Measurements from ENCODE around the gene BTAF1. TPM values are rescaled to one million over a fixed set of nuclear protein-coding genes. Genes with fewer than 3 reads are reported as not detected.

BTAF1 gene
- total RNA-seq, 4 donors from 2014 or later: 43.2 to 55.0 (median 46.1) TPM

DNA sequence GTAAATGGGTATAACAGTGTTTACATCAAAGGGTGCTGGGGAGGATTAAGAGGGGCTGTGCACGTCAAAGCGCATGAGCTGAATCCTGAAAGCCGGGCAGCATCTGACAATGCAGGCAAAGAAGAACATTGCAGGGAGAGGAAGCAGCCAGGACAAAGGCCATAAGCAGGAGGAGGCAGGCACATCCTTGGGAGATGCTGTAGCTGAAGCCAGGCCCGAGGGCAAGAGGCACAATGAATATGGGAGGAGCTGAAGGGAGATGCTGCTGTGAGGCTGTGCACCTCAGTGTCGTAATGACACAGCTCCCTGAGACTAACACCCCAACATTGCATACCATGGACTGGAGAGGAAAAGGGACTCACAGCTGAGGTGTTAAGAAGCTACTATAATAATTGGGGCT lies 129.2 kb downstream of the BTAF1 start:
- TF ChIP-seq, protein P1, sequence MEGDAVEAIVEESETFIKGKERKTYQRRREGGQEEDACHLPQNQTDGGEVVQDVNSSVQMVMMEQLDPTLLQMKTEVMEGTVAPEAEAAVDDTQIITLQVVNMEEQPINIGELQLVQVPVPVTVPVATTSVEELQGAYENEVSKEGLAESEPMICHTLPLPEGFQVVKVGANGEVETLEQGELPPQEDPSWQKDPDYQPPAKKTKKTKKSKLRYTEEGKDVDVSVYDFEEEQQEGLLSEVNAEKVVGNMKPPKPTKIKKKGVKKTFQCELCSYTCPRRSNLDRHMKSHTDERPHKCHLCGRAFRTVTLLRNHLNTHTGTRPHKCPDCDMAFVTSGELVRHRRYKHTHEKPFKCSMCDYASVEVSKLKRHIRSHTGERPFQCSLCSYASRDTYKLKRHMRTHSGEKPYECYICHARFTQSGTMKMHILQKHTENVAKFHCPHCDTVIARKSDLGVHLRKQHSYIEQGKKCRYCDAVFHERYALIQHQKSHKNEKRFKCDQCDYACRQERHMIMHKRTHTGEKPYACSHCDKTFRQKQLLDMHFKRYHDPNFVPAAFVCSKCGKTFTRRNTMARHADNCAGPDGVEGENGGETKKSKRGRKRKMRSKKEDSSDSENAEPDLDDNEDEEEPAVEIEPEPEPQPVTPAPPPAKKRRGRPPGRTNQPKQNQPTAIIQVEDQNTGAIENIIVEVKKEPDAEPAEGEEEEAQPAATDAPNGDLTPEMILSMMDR (IDR thresholded peaks at IDR 0.05; ENCODE audit: low read depth): no peak

DNA sequence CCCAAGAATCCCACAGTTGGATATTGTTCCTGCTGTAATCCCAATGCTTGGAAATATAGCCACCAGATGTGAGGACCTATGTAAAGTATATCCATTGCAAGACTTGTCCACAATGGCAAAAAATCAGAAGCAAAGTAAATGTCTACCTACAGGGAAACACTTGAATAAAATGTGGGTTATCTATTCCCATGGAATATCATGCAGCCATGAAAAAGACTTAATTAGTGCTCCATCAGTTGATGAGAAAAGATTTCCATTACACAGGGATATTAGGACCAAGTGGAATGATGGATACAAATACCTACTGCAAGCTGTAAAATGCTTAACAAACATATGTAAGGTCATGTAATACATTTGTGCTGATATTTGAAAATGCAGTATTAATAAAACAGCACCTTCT lies 131.2 kb downstream of the BTAF1 start:
- TF ChIP-seq, protein P1 (IDR thresholded peaks at IDR 0.05; ENCODE audit: low read depth): no peak

DNA sequence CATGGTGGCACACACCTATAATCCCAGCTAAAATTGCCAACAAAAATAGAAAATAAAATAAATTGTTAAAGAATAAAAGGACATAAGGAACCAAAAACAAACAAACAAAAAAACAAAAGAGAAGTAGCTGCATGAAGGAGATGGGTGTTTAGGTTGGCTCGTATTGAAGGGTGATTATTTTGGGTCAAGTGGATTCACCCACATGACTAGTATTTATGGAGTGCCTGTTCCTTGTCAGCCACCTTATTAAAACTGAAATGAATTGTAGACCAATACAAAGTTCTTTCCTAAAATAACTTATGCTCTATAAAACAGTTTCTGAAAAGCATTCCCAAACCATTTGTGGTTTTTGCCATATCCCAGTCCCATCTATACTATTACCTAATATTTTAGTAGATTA lies 138.7 kb downstream of the BTAF1 start:
- TF ChIP-seq, protein P1 (IDR thresholded peaks at IDR 0.05; ENCODE audit: low read depth): no peak

DNA sequence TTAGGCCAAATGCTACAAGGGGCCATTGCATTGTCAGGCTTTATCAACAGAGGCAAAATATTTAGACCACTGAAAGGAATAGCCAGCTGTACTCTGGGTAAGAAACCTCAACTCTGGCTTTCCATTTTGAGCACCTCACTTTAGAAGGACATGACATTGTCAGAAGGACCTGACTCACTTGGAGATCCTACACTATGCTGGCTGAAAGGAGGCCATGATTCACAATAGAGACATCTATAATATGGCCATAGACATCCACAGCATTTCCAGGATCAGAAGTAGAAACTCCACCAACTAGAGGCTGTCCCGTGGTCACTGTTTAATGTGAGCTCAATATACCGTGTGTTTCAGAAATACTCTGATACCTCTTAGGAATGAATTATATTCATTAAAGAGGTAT lies 140.9 kb downstream of the BTAF1 start:
- TF ChIP-seq, protein P1 (IDR thresholded peaks at IDR 0.05; ENCODE audit: low read depth): no peak

DNA sequence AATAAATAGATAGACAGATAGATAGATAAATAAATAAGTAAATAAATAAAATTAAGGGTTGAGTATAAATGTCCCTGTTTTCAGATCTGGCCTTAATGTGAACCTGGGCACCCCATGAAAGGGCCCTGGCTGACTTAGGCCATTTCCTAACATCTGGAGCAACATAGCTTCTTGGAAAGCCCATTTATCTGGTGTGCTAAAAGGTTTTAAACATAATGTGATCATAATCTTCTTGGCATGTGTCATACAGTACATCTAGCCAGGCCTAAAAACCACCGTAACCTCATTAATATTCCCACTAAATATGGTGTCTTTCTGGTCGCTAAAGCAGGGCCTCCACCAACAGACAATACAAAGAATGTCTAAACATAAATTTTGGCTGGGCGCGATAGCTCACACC lies 142.8 kb downstream of the BTAF1 start:
- TF ChIP-seq, protein P1 (IDR thresholded peaks at IDR 0.05; ENCODE audit: low read depth): no peak

DNA sequence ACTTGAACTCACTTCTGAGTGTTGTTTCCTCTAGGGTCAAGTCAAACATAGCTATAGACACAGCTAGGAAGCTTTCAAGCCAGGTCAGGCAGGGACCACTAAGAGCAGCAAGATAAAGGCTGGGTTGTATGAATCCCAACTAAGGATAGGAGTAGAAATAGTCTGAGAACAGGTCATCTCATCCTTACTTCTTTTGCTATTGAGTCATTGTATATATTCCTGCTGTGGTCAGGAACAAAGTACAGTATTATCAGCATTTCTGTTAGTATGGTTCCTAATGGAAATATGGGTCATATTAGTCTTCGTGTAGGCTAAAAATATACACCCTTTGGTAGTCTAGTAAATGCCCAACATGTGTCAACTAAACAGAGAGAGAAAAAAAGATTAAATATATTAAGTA lies 145.3 kb downstream of the BTAF1 start:
- TF ChIP-seq, protein P1 (IDR thresholded peaks at IDR 0.05; ENCODE audit: low read depth): no peak

DNA sequence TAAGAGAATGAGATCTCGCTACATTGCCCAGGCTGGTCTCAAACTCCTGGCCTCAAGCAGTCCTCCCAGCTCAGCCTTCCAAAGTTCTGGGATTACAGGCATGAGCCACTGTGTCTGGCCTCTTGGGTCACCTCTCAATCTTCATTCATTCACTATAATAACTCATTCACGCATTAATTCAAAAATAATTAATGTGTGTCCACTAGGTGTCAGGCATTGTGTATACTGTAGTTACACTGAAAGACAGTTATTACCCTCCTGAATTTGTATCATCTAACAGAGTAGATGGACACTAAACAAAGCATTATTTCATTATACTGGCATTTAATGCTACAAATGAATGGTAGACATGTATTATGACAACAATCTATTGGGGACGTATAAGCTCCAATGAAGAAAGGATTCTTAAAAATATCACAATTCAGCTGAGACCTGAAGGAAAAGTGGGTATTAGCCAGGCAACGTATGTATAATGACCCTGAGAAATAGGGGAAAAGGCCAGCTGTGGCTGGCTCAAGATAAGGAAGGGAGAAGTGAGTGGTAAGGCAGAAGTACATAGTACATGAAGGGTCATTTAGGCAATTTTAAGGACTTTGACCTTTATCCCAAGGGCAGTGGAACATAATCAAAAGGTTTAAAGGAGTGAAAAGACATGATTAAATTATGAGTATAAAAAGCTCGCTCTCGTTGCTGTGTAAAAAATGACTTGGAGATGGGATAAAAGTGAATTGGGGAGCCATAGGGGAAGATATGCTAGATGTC lies 150.7 kb downstream of the BTAF1 start:
- TF ChIP-seq, protein P1 (IDR thresholded peaks at IDR 0.05; ENCODE audit: low read depth): no peak

Measured in subcutaneous adipose tissue (tissue), 4 donors.